ENCODE measurements around the gene SFSWAP.

DNA sequence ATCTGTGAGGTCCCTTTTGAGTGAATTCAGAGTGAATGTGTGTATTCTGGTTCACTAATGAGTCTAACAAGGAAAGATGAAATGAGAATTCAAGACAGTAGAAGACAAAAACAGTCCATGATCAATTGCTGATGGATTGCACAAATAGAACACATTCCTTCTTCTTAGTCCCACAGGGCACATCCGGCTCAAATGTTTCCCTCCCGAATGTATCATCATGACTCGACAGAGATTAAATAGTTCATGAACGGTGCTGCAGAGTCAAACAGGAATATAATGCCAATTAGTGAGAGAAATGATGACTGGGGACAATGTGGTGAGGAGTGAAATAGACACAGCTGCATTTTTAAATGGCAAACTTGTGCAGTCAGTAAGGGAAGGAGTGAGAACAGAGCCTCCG is 11.5 kb upstream of the SFSWAP start:
- TF ChIP-seq, protein P1, sequence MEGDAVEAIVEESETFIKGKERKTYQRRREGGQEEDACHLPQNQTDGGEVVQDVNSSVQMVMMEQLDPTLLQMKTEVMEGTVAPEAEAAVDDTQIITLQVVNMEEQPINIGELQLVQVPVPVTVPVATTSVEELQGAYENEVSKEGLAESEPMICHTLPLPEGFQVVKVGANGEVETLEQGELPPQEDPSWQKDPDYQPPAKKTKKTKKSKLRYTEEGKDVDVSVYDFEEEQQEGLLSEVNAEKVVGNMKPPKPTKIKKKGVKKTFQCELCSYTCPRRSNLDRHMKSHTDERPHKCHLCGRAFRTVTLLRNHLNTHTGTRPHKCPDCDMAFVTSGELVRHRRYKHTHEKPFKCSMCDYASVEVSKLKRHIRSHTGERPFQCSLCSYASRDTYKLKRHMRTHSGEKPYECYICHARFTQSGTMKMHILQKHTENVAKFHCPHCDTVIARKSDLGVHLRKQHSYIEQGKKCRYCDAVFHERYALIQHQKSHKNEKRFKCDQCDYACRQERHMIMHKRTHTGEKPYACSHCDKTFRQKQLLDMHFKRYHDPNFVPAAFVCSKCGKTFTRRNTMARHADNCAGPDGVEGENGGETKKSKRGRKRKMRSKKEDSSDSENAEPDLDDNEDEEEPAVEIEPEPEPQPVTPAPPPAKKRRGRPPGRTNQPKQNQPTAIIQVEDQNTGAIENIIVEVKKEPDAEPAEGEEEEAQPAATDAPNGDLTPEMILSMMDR (IDR thresholded peaks at IDR 0.05 in 8 of 11, conservative IDR thresholded peaks at IDR 0.05 in 3 of 11), result no peak
- no peak for TF ChIP-seq POLR2AphosphoS5 (IDR thresholded peaks at IDR 0.05)
- TF ChIP-seq POLR2A (IDR thresholded peaks at IDR 0.05), result no peak

All from spleen (tissue), 7 donors.